ENCODE measurements around the gene ATXN1. TPM values are rescaled to one million over a fixed set of nuclear protein-coding genes. Genes with fewer than 3 reads are reported as not detected.
A peak's percentile ranks its signal among the peaks of the same experiment; 100 is the strongest.

The ATXN1 gene
- total RNA-seq, 4 donors from 2014 or later, result 24.9 to 48.0 (median 36.8) TPM

DNA sequence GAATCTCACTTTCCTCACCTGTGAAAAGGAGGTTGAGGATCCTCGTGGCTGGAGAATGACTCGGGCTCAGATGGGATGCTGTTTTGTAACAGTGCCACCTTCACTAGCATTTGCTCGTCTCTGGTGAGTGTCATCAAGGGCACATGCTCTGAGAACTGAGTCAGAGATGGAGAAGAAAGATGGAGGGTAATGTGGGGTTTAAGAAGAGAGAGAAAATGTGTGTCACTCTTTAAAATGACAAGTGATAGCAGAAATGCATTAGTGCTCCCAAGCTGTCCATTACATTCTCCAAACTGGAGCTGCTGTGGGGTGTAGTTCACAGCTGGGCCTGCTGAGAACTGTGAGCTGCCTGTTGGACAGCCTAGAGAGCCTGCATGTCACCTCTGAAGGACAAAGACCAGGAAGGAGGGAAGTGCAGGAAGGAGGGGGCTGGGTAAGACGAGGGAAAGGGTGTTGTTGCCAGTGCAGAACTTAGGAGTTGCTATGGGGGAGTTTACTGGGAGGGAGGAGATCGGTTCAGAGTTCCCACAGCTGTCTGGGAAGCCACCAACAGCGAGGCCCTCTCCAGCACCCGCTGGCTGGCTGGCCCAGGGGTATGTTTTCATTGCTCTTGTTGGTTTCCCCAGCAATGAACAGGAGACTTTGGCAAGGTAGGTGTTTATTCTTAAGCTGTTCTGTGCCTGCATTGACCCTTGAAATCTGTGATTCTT is 503.1 kb downstream of the ATXN1 start:
- DNase-seq (ENCODE audit: low spot score in 2 of 2), result no peak
- no peaks in the 10 kb centered on the region for H3K4me1 ChIP-seq
- TF ChIP-seq, protein P1, sequence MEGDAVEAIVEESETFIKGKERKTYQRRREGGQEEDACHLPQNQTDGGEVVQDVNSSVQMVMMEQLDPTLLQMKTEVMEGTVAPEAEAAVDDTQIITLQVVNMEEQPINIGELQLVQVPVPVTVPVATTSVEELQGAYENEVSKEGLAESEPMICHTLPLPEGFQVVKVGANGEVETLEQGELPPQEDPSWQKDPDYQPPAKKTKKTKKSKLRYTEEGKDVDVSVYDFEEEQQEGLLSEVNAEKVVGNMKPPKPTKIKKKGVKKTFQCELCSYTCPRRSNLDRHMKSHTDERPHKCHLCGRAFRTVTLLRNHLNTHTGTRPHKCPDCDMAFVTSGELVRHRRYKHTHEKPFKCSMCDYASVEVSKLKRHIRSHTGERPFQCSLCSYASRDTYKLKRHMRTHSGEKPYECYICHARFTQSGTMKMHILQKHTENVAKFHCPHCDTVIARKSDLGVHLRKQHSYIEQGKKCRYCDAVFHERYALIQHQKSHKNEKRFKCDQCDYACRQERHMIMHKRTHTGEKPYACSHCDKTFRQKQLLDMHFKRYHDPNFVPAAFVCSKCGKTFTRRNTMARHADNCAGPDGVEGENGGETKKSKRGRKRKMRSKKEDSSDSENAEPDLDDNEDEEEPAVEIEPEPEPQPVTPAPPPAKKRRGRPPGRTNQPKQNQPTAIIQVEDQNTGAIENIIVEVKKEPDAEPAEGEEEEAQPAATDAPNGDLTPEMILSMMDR (IDR thresholded peaks at IDR 0.05), result no peak
- TF ChIP-seq POLR2A (IDR thresholded peaks at IDR 0.05) (no peak), EP300 (IDR thresholded peaks at IDR 0.05) (no peak)
- H3K27ac ChIP-seq, result peak overlapping the region in 2 of 4 donors; percentile 34 to 55
- H3K36me3 ChIP-seq, result peaks cover 0 to 17% (median 0%) of the 10 kb centered on the region in 3 donors
- H3K27me3 ChIP-seq, result no peaks in the 10 kb centered on the region
- no peak overlapping the region for H3K4me3 ChIP-seq
- no peaks in the 10 kb centered on the region for H3K9me3 ChIP-seq
- whole genome bisulfite sequencing, 2 donors, result 64 to 68% methylated on average over 7 of the region's 7 CpGs

DNA sequence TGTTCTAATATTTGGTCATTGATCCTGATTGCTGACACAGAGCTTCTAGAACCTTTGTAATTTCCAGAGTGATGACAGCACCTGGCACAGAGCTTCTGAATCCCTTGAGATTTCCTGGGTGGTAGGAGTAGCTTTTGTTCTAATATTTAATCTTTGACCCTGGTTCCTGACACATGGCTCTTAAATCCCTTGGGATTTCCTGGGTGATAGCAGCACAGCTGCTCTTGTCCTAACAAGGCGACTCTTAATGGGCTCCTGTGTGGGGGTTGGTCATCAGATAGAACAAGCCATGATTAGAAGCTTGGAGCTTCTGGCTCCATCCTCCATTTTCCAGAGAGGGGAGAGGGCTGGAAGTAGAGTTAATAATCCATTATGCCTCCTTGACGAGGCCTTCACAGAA is 504.5 kb downstream of the ATXN1 start:
- peaks cover 0 to 21% (median 0%) of the 10 kb centered on the region in 3 donors for H3K36me3 ChIP-seq

DNA sequence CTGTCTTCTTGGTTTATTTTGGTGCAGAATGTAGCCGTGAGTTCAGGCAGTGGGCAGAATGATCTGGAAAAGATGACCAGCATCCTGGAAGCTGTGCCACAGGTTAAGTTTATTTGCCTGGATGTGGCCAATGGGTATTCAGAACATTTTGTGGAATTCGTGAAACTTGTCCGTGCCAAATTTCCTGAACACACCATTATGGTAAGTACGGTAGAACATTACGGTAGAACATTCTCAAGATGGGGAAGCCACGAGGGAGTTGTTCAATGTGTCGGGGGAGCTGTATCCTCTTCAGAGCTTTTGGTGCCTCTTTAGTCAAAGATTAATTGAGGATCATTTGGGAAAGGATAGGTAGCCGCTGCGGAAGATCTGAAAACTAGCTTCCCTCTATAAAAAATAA is 506.7 kb downstream of the ATXN1 start:
- H3K27me3 ChIP-seq, result no peaks in the 10 kb centered on the region
- DNase-seq (ENCODE audit: low spot score in 2 of 2), result no peak
- no peak for TF ChIP-seq POLR2A (IDR thresholded peaks at IDR 0.05)
- TF ChIP-seq, protein P1 (IDR thresholded peaks at IDR 0.05), result no peak
- TF ChIP-seq EP300 (IDR thresholded peaks at IDR 0.05), result no peak
- no peaks in the 10 kb centered on the region for H3K4me1 ChIP-seq
- H3K9me3 ChIP-seq, result no peaks in the 10 kb centered on the region
- no peak overlapping the region for H3K4me3 ChIP-seq
- H3K36me3 ChIP-seq, result peaks cover 0 to 33% (median 0%) of the 10 kb centered on the region in 3 donors
- WGBS, 2 donors, result 90 to 94% methylated on average over 9 of the region's 9 CpGs
- no peak overlapping the region for H3K27ac ChIP-seq

More for the DNA sequence above, 504.5 kb downstream of the ATXN1 start:
- Histone ChIP-seq H3K9me3 (no peaks in the 10 kb centered on the region), H3K4me3 (no peak overlapping the region), H3K27ac (no peak overlapping the region), H3K4me1 (no peaks in the 10 kb centered on the region), H3K27me3 (no peaks in the 10 kb centered on the region)
- TF ChIP-seq, protein P1 (IDR thresholded peaks at IDR 0.05), result no peak
- TF ChIP-seq POLR2A (IDR thresholded peaks at IDR 0.05) (no peak), EP300 (IDR thresholded peaks at IDR 0.05) (no peak)
- WGBS, 2 donors, result 89 to 96% methylated on average over 2 of the region's 2 CpGs
- DNase-seq (ENCODE audit: low spot score in 2 of 2), result no peak

DNA sequence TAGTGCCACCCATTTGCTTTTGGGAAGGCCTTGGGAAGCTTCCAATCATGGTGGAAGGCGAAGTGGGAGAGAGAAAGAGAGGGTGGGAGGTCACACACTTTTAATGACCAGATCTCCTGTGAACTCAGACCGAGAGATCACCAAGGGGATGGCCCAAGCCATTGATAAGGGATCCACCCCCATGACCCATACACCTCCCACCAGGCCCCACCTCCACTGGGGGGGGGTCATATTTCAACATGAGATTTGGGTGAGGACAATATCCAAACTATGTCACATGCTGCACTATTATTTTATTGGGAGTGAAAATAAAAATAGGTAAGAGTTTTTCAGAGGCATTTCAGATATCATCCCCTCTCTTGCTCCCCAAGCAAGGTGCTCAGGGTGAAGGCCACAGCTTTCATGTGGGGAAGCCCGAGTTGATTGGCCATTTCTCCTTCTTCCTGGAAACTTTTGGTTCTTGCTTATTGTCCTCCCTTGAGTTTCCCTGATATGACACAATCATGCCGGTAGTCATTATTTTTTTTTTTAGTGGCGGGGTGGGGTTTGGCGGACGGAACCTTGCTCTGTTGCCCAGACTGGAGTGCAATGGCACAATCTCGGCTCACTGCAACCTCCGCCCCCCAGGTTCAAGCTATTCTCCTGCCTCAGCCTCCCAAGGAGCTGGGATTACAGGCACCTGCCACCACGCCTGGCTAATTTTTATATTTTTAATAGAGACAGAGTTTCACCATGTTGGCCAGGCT is 507.7 kb downstream of the ATXN1 start:
- 89 to 90% methylated on average over 10 of the region's 10 CpGs for WGBS, 2 donors
- Histone ChIP-seq H3K36me3 (peaks cover 0 to 33% (median 0%) of the 10 kb centered on the region in 3 donors), H3K9me3 (no peaks in the 10 kb centered on the region), H3K4me1 (no peaks in the 10 kb centered on the region), H3K4me3 (no peak overlapping the region), H3K27me3 (no peaks in the 10 kb centered on the region), H3K27ac (no peak overlapping the region)
- no peak for DNase-seq (ENCODE audit: low spot score in 2 of 2)
- TF ChIP-seq, protein P1 (IDR thresholded peaks at IDR 0.05), result no peak

DNA sequence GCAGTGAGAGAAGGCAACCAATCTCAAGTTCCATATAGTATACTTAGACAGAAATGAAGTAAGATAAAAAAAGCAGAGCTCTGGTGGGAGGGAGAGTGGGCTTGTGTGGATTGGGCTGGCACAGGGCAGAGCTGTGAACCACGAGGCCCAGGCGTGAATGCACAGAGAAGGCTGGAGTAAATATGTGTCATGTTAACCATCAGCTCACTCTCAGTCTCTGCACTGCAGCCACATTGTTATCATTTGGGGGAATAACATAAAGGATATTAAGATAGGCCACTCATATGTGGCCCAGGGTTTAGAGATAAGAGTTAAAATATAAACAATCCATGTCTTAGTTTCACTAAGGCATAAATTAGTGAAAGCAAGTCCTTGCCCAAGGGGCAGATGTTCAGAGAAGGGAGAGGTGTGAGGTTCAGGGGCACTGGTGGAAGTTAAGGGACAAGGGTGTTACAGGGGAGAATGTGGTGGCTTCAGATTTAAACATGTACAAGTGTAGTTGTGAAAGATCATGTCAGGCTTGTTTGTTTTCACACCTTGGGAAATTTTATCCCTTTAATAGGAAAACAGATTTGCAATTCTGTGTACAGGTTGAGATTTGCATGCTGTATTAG is 508.5 kb downstream of the ATXN1 start:
- Histone ChIP-seq H3K9me3 (no peaks in the 10 kb centered on the region), H3K27ac (no peak overlapping the region), H3K4me3 (no peak overlapping the region), H3K36me3 (peaks cover 0 to 34% (median 0%) of the 10 kb centered on the region in 3 donors), H3K4me1 (no peaks in the 10 kb centered on the region), H3K27me3 (no peaks in the 10 kb centered on the region)
- TF ChIP-seq EP300 (IDR thresholded peaks at IDR 0.05), result no peak
- no peak for TF ChIP-seq POLR2A (IDR thresholded peaks at IDR 0.05)
- TF ChIP-seq, protein P1 (IDR thresholded peaks at IDR 0.05), result no peak
- DNase-seq (ENCODE audit: low spot score in 2 of 2), result no peak
- 59 to 63% methylated on average over 2 of the region's 2 CpGs for WGBS, 2 donors
